ENCODE measurements around the gene KEAP1.

Gene KEAP1

GRCh38 chr19:10450853-10451609 lies 52.1 kb downstream of the KEAP1 start:
- DNase-seq = peak in 1 of 56 donors; percentile 9

GRCh38 chr19:10450191-10450852 lies 52.8 kb downstream of the KEAP1 start:
- DNase-seq = no peak

- no peak for DNase-seq
These were observed 54.1 kb downstream of the KEAP1 start for GRCh38 chr19:10449037-10449436.

GRCh38 chr19:10442698-10443097 lies 60.5 kb downstream of the KEAP1 start:
- no peak for DNase-seq

- no peak for DNase-seq
These were observed 63.6 kb downstream of the KEAP1 start for GRCh38 chr19:10439588-10439987.

All from amygdala (tissue), 56 donors.